SKM-1 (cell line): ENCODE data around the gene ACP1.

Experiments used
- DNase-seq: peaks from one replicate; lab custom pipeline; 2025; ENCODE audit not compliant: unreplicated experiment; lab: John Stamatoyannopoulos, UW

Gene ACP1

GRCh38 chr2:254241-254640 lies 10.5 kb upstream of the ACP1 start:
- no peak for DNase-seq

- no peak for DNase-seq
Measured at GRCh38 chr2:255195-255594, 9.6 kb upstream of the ACP1 start.

GRCh38 chr2:256094-256493 lies 8.7 kb upstream of the ACP1 start:
- no peak for DNase-seq

GRCh38 chr2:257429-257828 lies 7.3 kb upstream of the ACP1 start:
- no peak for DNase-seq

GRCh38 chr2:257842-258241 lies 6.9 kb upstream of the ACP1 start:
- DNase-seq = no peak

GRCh38 chr2:258933-259332 lies 5.8 kb upstream of the ACP1 start:
- DNase-seq = no peak

- DNase-seq = no peak
Measured at GRCh38 chr2:259789-260331, 4.9 kb upstream of the ACP1 start.

- DNase-seq = no peak
Measured at GRCh38 chr2:260507-261161, 4.1 kb upstream of the ACP1 start.

- DNase-seq = no peak
Measured at GRCh38 chr2:262117-262516, 2.6 kb upstream of the ACP1 start.

- no peak for DNase-seq
Measured at GRCh38 chr2:263022-263738, 1.6 kb upstream of the ACP1 start.

GRCh38 chr2:263774-264492 lies 814 bp upstream of the ACP1 start, which contains the start of gene SH3YL1:
Gene SH3YL1 (minus strand): TSS chr2:264032. CDS start chr2:263984, 48 bp downstream.
- DNase-seq = no peak

- no peak for DNase-seq
Measured at GRCh38 chr2:268323-268722, 3.6 kb downstream of the ACP1 start.

- no peak for DNase-seq
Measured at GRCh38 chr2:269356-270030, 4.7 kb downstream of the ACP1 start.

- no peak for DNase-seq
Measured at GRCh38 chr2:270861-271260, 6.1 kb downstream of the ACP1 start.

- no peak for DNase-seq
Measured at GRCh38 chr2:271917-272316, 7.2 kb downstream of the ACP1 start.

GRCh38 chr2:273333-273732 lies 8.6 kb downstream of the ACP1 start:
- no peak for DNase-seq

- no peak for DNase-seq
Measured at GRCh38 chr2:274503-274902, 9.8 kb downstream of the ACP1 start.

GRCh38 chr2:275466-275865 lies 10.7 kb downstream of the ACP1 start:
- DNase-seq = no peak

- no peak for DNase-seq
Measured at GRCh38 chr2:278312-278926, 13.7 kb downstream of the ACP1 start.

- DNase-seq = no peak
Measured at GRCh38 chr2:278927-279320, 14.2 kb downstream of the ACP1 start.

- no peak for DNase-seq
Measured at GRCh38 chr2:279366-279765, 14.6 kb downstream of the ACP1 start.
